NB4 (cell line): Measurements from ENCODE around the gene LPAR2.
A peak's percentile ranks its signal among the peaks of the same experiment; 100 is the strongest.

Experiments used
- CTCF ChIP-seq: IDR thresholded peaks from one replicate; pipeline ENCODE4 v1.5.1; 2012; ENCODE audit warnings: low read depth, low read length
- MYC ChIP-seq: IDR thresholded peaks from 2 replicates; pipeline ENCODE4 v1.6.1; 2011; ENCODE audit warnings: low read depth, low read length

GRCh38 chr19:19628501-19629134 is 598 bp upstream of the LPAR2 start:
- no peak for TF ChIP-seq CTCF
- peak; percentile 24; the same call in 1 of the 2 replicates for TF ChIP-seq MYC
